Dendritic cell treated with granulocyte-macrophage colony-stimulating factor and Interleukin-4, amounts not matched to agents 40 ng/mL and 50 ng/mL, for 4 days (primary cell): Measurements from ENCODE around the gene GLS.
"Not testable (repeated sequence)": the region's sequence is repeated elsewhere in the genome, so short reads cannot be mapped to it uniquely, and the experiment has no call there.

Experiments
- H3K27ac Mint-ChIP-seq: one replicate; pipeline ENCODE4 v1.8.0; 2022; ENCODE audit warnings: mild to moderate bottlenecking, mixed read lengths
- H3K27me3 Mint-ChIP-seq: one replicate; pipeline ENCODE4 v1.8.0; 2022; ENCODE audit warnings: mild to moderate bottlenecking, mixed read lengths
- H3K36me3 Mint-ChIP-seq: one replicate; pipeline ENCODE4 v1.8.0; 2022; ENCODE audit warnings: low read depth, mixed read lengths
- H3K4me1 Mint-ChIP-seq: one replicate; pipeline ENCODE4 v1.8.0; 2022; ENCODE audit warnings: low read depth, mixed read lengths
- H3K4me3 Mint-ChIP-seq: one replicate; pipeline ENCODE4 v1.8.0; 2022; ENCODE audit warnings: mild to moderate bottlenecking, moderate library complexity, mixed read lengths
- H3K9me3 Mint-ChIP-seq: one replicate; pipeline ENCODE4 v1.8.0; 2022; ENCODE audit warnings: mixed read lengths
- intact Hi-C: fragments of 100-400 bp; cut with micrococcal nuclease; formaldehyde crosslinking; loops from one replicate; pipeline ENCODE4 v1.15.0; 2022

The GLS gene

DNA sequence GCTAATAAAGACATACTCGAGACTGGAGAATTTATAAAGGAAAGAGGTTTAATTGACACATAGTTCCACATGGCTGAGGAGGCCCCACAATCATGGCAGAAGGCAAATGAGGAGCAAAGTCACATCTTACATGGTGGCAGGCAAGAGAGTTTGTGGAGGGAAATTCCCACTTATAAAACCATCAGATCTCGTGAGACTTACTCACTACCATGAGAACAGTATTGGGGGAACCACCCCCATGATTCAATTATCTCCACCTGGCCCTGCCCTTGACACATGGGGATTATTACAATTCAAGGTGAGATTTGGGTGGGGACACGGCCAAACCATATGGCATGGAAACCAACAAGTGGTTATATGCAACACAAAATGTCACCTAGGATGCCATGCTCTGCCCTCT lies 114.7 kb downstream of the GLS start:
- H3K9me3 Mint-ChIP-seq, H3K4me3 Mint-ChIP-seq, intact Hi-C loops, H3K27me3 Mint-ChIP-seq: not testable (repeated sequence)
- Mint-ChIP-seq H3K36me3 (peaks cover 100% of the 10 kb centered on the region), H3K27ac (peak overlapping the region; percentile 67), H3K4me1 (peaks cover 31% of the 10 kb centered on the region)

- H3K27me3 Mint-ChIP-seq: no peaks in the 10 kb centered on the region
- no peak overlapping the region for H3K4me3 Mint-ChIP-seq
- peaks cover 100% of the 10 kb centered on the region for H3K36me3 Mint-ChIP-seq
- H3K4me1 Mint-ChIP-seq: peaks cover 31% of the 10 kb centered on the region
- H3K9me3 Mint-ChIP-seq: no peaks in the 10 kb centered on the region
- intact Hi-C loops: no loop called here
- peak overlapping the region; percentile 67 for H3K27ac Mint-ChIP-seq
These were observed 115.8 kb downstream of the GLS start for GRCh38 chr2:190996338-190996946.

DNA sequence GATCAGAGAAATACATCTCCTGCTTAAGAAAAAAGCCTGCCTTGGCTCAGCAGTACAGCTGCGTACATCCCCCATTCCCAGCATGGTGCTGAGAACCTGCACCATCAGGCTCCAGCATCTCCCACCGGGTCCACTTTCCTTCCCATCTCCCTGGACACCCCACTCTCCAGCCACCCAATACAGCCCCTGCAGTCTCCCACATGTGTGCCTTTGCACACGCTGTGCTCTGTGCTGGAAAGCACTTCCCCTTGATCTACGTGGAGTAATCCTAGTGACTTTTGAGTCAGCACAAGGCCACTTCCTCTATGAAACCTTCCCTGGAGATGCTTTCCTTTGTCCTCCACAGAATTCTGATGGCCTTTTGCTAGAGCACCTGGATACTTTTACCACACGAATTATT lies 116.3 kb downstream of the GLS start:
- Mint-ChIP-seq H3K36me3 (peaks cover 100% of the 10 kb centered on the region), H3K27me3 (no peaks in the 10 kb centered on the region), H3K4me1 (peaks cover 31% of the 10 kb centered on the region), H3K9me3 (no peaks in the 10 kb centered on the region), H3K27ac (peak overlapping the region; percentile 54), H3K4me3 (no peak overlapping the region)
- intact Hi-C loops: no loop called here

DNA sequence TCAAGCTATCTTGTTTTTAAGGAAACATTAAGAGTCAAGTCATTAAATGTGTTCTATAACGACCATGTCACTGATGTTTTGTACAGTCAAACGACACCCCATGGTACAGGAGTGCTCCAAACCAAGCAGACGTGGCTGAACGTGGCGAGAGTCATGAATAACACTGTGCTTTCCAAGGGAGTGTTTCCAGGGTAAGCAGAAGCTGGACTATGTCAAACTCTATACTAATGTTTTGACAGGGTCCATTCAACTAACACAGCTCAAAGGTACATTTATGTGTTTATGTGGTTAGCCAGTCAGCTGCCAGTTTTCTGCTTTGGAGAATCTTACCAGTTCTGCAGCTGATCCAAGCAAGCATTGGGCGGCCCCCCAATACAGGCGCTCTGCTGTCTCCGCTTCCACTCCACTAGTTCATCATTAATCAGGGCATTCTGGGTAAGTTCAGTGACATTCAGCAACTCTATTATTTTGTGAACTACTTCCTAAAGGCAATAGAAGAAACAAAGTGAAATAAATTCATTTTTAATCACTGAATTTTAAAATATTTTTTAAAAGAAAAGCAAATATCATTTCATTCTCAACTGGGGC lies 117.0 kb downstream of the GLS start:
- Mint-ChIP-seq H3K36me3 (peaks cover 100% of the 10 kb centered on the region), H3K9me3 (no peaks in the 10 kb centered on the region), H3K27me3 (no peaks in the 10 kb centered on the region), H3K4me1 (peaks cover 31% of the 10 kb centered on the region), H3K27ac (peak overlapping the region; percentile 54), H3K4me3 (no peak overlapping the region)
- intact Hi-C loops: no loop called here

- H3K4me3 Mint-ChIP-seq: no peak overlapping the region
- H3K36me3 Mint-ChIP-seq: peaks cover 100% of the 10 kb centered on the region
- H3K4me1 Mint-ChIP-seq: peaks cover 31% of the 10 kb centered on the region
- H3K9me3 Mint-ChIP-seq: peaks cover 10% of the 10 kb centered on the region
- H3K27ac Mint-ChIP-seq: no peak overlapping the region
- intact Hi-C loops: no loop called here
- no peaks in the 10 kb centered on the region for H3K27me3 Mint-ChIP-seq
These were observed 118.4 kb downstream of the GLS start for GRCh38 chr2:190999058-190999457.

DNA sequence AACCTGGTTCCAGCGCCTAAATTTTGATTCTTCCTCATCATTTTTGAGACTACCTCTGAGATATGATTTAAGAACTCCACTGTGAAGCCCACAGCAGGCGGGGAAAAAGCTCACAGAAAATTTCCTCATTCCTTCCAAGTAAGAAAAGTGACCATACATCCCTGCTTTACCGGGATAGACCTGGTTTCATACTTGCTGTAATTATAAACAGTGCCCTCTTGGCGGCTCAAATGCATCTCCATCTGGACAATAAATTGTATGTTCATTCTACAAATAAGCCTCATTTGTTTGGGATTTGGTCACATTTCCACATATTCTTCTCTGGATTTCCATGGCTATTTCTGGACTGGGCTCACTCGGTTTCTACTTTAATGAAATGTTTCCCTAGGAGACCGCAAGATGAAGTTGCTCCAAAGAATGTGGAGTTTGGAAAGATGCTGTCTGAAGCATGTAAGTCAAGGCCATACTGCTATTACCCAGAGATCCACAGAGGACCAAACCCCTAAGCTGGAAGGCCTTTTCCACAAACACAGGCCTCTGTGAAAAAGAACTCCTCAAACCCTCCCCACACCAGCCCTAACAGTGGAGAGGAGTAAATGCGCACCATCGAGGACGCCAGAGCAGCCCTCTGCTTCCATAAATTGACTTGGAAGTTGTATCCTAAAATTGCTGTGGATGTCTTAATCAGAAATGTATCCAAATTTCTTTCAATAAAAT lies 119.5 kb downstream of the GLS start:
- Mint-ChIP-seq H3K4me3 (no peak overlapping the region), H3K4me1 (peaks cover 29% of the 10 kb centered on the region), H3K27me3 (no peaks in the 10 kb centered on the region), H3K36me3 (peaks cover 100% of the 10 kb centered on the region), H3K27ac (no peak overlapping the region), H3K9me3 (peaks cover 18% of the 10 kb centered on the region)
- intact Hi-C loops: no loop called here

GRCh38 chr2:191001032-191001431 lies 120.4 kb downstream of the GLS start:
- Mint-ChIP-seq H3K4me3 (no peak overlapping the region), H3K27ac (peak overlapping the region; percentile 39), H3K4me1 (peaks cover 19% of the 10 kb centered on the region), H3K27me3 (no peaks in the 10 kb centered on the region), H3K9me3 (peaks cover 22% of the 10 kb centered on the region), H3K36me3 (peaks cover 100% of the 10 kb centered on the region)
- intact Hi-C loops: no loop called here

DNA sequence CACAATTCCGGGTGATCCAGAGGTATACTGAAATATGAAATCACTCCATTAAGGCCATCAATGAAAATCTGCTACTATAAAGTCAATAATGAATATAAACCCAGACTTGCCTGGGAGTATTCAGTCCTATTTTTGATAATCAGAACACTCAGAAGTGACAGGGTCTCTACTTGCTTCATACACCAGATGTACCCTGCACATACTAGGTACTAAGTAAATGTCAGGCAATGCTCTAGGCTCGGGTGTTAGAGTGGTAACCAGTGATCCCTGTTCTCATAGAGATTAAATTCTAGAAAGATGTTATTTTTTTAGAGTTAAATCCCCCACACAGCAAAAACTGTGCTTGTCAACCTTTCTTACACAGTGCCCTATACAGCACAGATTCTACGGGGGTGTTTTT lies 121.0 kb downstream of the GLS start:
- peaks cover 13% of the 10 kb centered on the region for H3K4me1 Mint-ChIP-seq
- no peak overlapping the region for H3K27ac Mint-ChIP-seq

GRCh38 chr2:191003405-191004309 lies 123.0 kb downstream of the GLS start:
- H3K36me3 Mint-ChIP-seq: peaks cover 100% of the 10 kb centered on the region
- peaks cover 22% of the 10 kb centered on the region for H3K9me3 Mint-ChIP-seq
- no peak overlapping the region for H3K4me3 Mint-ChIP-seq
- no peaks in the 10 kb centered on the region for H3K27me3 Mint-ChIP-seq
- intact Hi-C loops: no loop called here
- H3K4me1 Mint-ChIP-seq: no peaks in the 10 kb centered on the region
- peak overlapping the region; percentile 18 for H3K27ac Mint-ChIP-seq

More for the DNA sequence above, 121.0 kb downstream of the GLS start:
- Mint-ChIP-seq H3K4me3 (no peak overlapping the region), H3K27me3 (no peaks in the 10 kb centered on the region), H3K9me3 (peaks cover 22% of the 10 kb centered on the region), H3K36me3 (peaks cover 100% of the 10 kb centered on the region)
- intact Hi-C loops: no loop called here

DNA sequence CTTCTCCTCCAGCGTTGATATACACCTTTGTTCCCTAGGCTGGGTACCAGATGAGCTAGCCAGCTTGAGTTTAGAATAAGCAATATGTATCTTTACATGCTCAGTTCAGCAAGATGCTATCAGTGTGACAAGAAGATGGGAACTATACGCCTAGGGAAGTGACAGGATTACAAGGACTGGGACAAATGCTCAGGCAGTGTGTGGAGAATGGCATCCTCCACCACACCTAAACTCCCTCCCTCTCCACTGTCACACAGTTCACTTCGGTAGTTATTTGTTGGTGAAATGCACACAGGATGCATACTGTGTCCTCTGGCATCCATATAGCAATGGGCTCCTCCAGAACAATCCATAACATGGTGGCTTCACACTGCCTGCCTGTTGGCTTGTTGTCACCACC lies 125.7 kb downstream of the GLS start:
- peaks cover 11% of the 10 kb centered on the region for H3K4me1 Mint-ChIP-seq
- no peaks in the 10 kb centered on the region for H3K27me3 Mint-ChIP-seq
- intact Hi-C loops: loop anchor here (5.0 kb wide), 1 partner anchor 84 kb away; no protein-coding TSS in a partner anchor
- H3K9me3 Mint-ChIP-seq: peaks cover 22% of the 10 kb centered on the region
- no peak overlapping the region for H3K27ac Mint-ChIP-seq
- no peak overlapping the region for H3K4me3 Mint-ChIP-seq
- H3K36me3 Mint-ChIP-seq: peaks cover 91% of the 10 kb centered on the region

GRCh38 chr2:191006997-191007783 lies 126.6 kb downstream of the GLS start:
- Mint-ChIP-seq H3K9me3 (peaks cover 22% of the 10 kb centered on the region), H3K4me1 (peaks cover 18% of the 10 kb centered on the region), H3K36me3 (peaks cover 82% of the 10 kb centered on the region), H3K27me3 (no peaks in the 10 kb centered on the region), H3K27ac (no peak overlapping the region), H3K4me3 (no peak overlapping the region)
- intact Hi-C loops: loop anchor here (5.0 kb wide), 1 partner anchor 85 kb away; no protein-coding TSS in a partner anchor

GRCh38 chr2:191008286-191008685 lies 127.7 kb downstream of the GLS start:
- H3K27ac Mint-ChIP-seq: no peak overlapping the region
- H3K4me1 Mint-ChIP-seq: peaks cover 18% of the 10 kb centered on the region
- peaks cover 71% of the 10 kb centered on the region for H3K36me3 Mint-ChIP-seq
- H3K27me3 Mint-ChIP-seq: no peaks in the 10 kb centered on the region
- peaks cover 19% of the 10 kb centered on the region for H3K9me3 Mint-ChIP-seq
- H3K4me3 Mint-ChIP-seq: no peak overlapping the region
- intact Hi-C loops: loop anchor here (5.0 kb wide), 1 partner anchor 86 kb away; no protein-coding TSS in a partner anchor
